ENCODE measurements around the gene ASH1L. TPM values are rescaled to one million over a fixed set of nuclear protein-coding genes. Genes with fewer than 3 reads are reported as not detected.

The ASH1L gene
- total and polyA plus RNA-seq, 2 donors (not counting 3 experiments of a cell fraction or from before 2014, with no cell fraction given), result 11.6 to 29.2 TPM

- intact Hi-C loops (cut with micrococcal nuclease), result no loop called here
- H2AFZ ChIP-seq (ENCODE audit: low read depth, low read length), result no peak overlapping the region
- FAIRE-seq (no peak), DNase-seq (ENCODE audit: low read depth, low spot score) (no peak)
- H3K79me2 ChIP-seq (ENCODE audit: control insufficient read depth, insufficient read depth, low read length), result no peaks in the 10 kb centered on the region
- dilution Hi-C loops (cut with MboI; ENCODE audit: extremely low pct_ligation_motif_present, low sequenced_read_pairs), result no loop called here
- peaks cover 10% of the 10 kb centered on the region for H3K4me1 ChIP-seq (ENCODE audit: control insufficient read depth, extremely low read depth, insufficient read depth, low read length)
- BruUV-seq (replicated peaks), result no TSS peak
- ChIA-PET CTCF (interaction anchor here (1.0 kb wide), 1 partner anchor 77 kb away, joined by 3 read pairs; no protein-coding TSS in a partner anchor), POLR2A (interaction anchor here (0.7 to 1.3 kb wide), 2 partner anchors 11 to 36 kb away, joined by 5 read pairs; no protein-coding TSS in a partner anchor)
- H4K20me1 ChIP-seq (replicated peaks; ENCODE audit: control insufficient read depth, extremely low read depth, insufficient read depth, low read length), result no peaks in the 10 kb centered on the region
- H3K4me2 ChIP-seq (ENCODE audit: insufficient read depth, low read length), result no peak overlapping the region
- no peak overlapping the region for H3K27ac ChIP-seq (ENCODE audit: insufficient read depth, low read depth, low read length)
- TF ChIP-seq CTCF (IDR thresholded peaks at IDR 0.05; ENCODE audit: extremely low read depth in 1 of 2, insufficient read depth in 1 of 2, low read depth in 1 of 2, low read length in 2 of 2) (no peak), MAX (IDR thresholded peaks at IDR 0.05; ENCODE audit: insufficient read depth, insufficient read length) (no peak), FOS (IDR thresholded peaks at IDR 0.05; ENCODE audit: borderline replicate concordance, insufficient read depth, low read length) (no peak), EZH2 (IDR thresholded peaks at IDR 0.05; ENCODE audit: borderline replicate concordance, low read depth, low read length, severe bottlenecking) (no peak), POLR2AphosphoS5 (IDR thresholded peaks at IDR 0.05; ENCODE audit: insufficient read depth, low read depth, low read length) (no peak), JUN (IDR thresholded peaks at IDR 0.05; ENCODE audit: borderline replicate concordance, insufficient read depth, insufficient read length, low read depth) (no peak), MYC (IDR thresholded peaks at IDR 0.05; ENCODE audit: low read depth, low read length) (no peak), GATA2 (IDR thresholded peaks at IDR 0.05; ENCODE audit: insufficient read depth, insufficient read length, low read depth, low read length) (no peak), POLR2A (IDR thresholded peaks at IDR 0.05; ENCODE audit: low read depth, low read length) (no peak)
- H3K9me1 ChIP-seq (replicated peaks; ENCODE audit: control insufficient read depth, extremely low read depth, insufficient read depth, low read length), result no peaks in the 10 kb centered on the region
- H3K9ac ChIP-seq (replicated peaks; ENCODE audit: extremely low read depth, insufficient read depth, low read length), result no peak overlapping the region
- H3K4me3 ChIP-seq (replicated peaks in 1 of 3; ENCODE audit: insufficient read depth in 1 of 3, low read depth in 1 of 3, low read length in 3 of 3), result no peak overlapping the region
- no peaks in the 10 kb centered on the region for H3K9me3 ChIP-seq (replicated peaks; ENCODE audit: control insufficient read depth, insufficient read depth, low read length)
- H3K27me3 ChIP-seq (ENCODE audit: control insufficient read depth in 2 of 2, insufficient read depth in 2 of 2, low read length in 2 of 2), result no peaks in the 10 kb centered on the region
- H3K36me3 ChIP-seq (ENCODE audit: control insufficient read depth in 2 of 2, extremely low read depth in 1 of 2, insufficient read depth in 2 of 2, low read length in 2 of 2), result peaks cover 2 to 21% of the 10 kb centered on the region in 2 experiments
Measured at GRCh38 chr1:155327981-155328380, 234.6 kb downstream of the ASH1L start.

Data from endothelial cell of umbilical vein (primary cell).